HG03108 (cell line): ENCODE results near the gene ARL15.
A peak's percentile ranks its signal among the peaks of the same experiment; 100 is the strongest.
"Not testable (repeated sequence)": the region's sequence is repeated elsewhere in the genome, so short reads cannot be mapped to it uniquely, and the experiment has no call there.

ENCODE experiments used
- ATAC-seq: cut with Tn5 transposase; IDR thresholded peaks from one replicate; pipeline ENCODE4 v1.9.1; 2021; ENCODE audit warnings: moderate library complexity; ENCODE audit not compliant: unreplicated experiment

ARL15 gene

DNA sequence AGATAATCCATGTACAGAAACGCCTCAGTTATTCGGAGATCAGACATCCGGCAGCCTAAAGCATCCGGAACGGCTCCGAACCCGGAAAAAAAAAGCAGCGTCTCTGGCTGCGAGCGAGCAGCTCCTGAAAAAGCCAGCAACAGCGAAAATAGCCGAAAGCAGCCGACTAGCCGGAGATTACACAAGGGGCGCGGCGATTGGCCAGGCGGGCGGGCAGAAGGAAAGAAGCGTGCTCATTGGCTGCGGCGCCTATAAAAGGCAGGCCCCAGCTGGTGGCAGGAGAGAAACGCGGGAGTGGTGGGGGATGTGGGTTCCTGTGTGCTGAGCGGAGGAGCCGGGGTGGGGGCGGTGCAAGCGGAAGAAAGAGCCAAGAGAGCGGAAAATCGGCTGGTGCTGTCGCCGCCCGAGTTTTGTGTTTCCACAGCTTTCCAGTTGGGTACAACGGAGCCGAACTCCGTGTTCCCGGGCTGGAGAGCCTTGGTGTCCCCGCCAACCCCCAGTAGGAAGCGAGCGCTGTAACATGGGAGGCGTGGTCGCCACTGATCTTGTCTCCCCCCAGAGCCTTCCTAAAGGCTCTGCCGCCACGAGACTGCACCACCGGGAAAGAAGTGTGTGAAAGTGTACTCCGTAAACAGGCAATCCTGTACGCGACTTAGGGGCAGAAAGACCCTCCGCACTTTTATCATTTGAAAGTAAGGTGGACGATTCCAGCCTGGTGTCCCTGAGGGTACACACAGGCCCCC is at the start of gene ARL15:
Gene ARL15 (minus strand): TSS at position 141 of the 743 bp plus-strand sequence.
- ATAC-seq: peak; percentile 97

DNA sequence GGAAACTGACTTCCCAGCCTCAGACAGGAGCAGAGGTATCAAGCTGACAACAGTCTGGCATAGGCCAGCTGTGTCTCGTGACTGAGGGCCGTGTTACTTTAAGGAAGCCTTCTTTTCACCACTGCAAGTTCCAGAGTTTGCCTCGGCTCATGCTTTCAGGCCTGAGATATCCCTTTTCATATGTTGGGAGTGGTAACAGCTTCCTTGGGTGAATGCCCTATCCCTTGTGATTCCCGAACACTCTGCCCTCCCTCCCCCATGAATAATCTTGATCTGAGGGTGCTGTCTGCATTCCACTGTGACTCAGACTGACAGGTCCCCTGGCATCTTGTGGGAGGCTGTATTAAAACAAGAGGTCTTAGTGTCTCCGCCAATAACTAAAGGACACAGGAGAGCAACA is 49.7 kb upstream of the ARL15 start:
- ATAC-seq: no peak

DNA sequence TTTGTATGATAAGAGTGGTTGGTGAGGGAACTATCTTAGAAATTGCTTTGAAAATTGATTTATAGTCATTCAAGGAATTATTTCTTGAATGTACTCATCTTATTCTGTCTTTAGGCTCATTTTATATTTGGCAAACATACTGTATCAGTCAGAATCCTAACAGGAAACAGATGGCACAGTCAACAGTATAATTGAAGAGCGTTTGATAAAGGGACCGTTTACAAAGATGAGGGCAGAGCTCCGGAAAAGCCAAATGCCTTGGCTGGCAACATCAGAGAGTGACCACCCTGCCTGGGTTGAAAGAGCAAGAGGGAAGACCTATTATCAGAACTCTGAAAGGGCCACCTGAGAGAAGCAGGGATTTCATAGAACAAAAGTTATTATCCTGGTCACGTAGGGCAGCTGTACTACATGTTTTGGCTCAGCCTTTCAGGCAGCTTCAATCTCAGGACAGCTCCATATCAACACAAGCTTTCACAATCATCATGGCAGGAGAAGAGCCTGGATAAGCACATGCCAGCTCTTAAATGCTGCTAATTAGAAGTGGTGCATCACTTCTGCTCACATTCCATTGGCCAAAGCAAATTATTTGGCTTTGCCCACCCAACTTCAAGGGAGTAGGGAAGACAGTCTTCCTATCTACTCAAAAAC is 47.2 kb upstream of the ARL15 start:
- ATAC-seq: no peak

DNA sequence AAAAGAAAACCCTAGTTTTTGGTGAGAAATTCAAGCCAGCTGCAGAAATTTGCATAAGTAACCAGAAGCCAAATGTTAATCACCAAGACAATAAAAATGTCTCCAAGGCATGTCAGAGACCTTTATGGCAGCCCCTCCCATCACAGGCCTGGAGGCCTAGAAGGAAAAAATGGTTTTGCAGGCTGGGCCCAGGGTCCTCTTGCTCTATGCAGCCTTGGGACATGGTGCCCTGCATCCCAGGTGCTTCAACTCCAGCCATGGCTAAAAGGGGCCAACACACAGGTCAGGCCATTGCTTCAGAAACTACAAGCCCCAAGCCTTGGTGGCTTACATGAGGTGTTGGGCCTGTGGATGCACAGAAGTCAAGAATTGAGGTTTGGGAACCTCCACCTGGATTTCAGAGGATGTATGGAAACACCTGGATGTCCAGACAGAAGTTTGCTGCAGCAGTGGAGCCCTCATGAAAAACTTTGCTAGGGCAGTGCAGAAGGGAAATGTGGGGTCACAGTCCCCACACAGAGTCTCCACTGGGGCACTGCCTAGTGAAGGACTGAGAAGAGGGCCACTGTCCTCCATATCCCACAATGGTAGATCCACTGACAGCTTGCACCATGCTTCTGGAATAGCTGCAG is 43.7 kb upstream of the ARL15 start:
- ATAC-seq: not testable (repeated sequence)

DNA sequence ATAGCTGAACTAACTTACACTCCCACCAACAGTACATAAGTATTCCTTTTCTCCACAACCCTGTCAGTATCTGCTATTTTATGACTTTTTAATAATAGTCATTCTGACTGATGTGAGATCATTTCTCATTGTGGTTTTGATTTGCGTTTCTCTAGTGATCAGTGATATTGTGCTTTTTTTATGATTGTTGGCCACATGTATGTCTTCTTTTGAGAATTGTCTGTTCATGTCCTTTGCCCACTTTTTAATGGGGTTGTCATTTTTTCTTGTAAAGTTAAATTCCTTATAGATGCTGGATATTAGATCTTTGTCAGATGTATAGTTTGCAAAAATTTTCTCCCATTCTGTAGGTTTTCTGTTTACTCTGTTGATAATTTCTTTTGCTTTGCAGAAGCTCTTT is 42.2 kb upstream of the ARL15 start:
- ATAC-seq: not testable (repeated sequence)

DNA sequence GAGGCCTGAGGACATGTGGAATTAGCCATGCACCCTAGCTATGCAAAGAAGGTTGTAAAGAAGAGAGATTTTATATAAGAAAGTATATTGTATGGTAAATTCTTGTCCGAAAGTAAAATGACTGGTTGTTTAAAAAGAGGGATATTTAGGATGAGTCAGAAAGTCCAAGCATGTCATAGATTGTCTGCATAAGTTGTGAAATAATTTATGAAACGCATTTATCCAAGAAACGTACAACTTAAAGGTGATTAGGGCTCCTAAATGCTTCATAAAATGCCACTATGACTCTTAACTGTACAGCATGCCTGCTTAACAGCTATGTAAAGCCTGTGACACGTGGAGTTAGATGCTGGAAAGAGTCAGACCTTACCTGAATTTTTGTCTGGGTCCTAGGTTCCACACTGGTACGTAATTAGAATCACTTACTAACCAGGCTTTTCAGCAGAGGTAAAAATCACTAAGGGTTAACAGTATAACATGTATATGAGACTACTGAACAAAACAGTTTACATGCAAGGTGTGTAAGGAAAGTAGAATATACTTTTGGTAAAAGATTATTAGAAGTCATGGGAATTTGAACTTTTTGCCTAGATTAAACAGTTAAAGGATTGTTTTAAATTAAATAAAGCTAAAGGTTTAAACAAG is 37.0 kb upstream of the ARL15 start:
- ATAC-seq: no peak

DNA sequence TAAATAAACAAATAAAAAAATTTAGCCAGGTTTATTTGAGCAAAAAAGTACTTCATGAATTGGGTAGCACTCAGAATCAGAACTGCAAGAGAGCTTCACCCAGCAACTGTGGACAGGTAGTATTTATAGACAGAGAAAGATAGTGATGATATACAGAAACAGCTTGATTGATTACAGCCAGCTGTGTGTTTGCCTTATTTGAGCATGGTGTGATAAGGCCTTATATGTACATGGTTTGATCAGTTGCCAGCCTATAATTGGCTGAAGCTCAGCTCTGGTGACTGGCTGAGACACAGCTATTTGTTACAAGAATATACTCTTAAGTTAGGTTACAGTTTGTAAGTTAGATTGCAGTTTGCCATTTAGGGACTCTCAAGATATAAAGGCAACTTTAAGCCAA is 34.3 kb upstream of the ARL15 start:
- ATAC-seq: no peak

DNA sequence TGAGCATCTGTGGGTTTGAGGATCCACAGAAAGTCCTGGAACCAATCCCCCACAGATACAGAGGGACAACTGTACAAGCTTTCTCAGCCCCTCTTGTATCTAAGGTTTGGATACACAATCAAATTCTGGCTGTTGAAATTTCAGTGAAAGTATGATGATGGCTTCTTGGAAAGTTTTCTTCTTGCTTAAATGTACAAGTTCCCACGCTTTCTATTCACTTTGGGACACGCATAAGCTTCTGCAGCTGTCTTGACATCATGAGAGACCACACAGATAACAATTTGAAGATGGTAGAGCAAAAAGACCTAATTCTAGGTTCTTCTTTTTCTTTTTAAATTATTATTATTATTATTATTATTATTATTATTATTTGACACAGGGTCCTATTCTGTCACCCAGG is 31.6 kb upstream of the ARL15 start:
- no peak for ATAC-seq

DNA sequence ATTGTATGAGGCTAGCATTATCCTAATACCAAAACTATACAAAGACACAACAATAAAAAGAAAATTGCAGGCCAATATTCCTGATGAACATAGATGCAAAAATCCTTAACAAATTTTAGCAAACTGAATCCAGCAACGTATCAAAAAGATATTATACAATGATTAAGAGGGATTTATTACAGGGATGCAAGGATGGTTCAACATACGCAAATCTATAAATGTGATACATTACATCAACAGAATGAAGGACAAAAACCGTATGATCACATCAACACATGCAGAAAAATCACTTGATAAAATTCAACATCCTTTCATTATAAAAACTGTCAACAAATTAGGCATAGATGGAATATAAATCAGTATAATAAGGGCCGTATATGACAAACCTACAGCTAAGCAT is 27.1 kb upstream of the ARL15 start:
- no peak for ATAC-seq

DNA sequence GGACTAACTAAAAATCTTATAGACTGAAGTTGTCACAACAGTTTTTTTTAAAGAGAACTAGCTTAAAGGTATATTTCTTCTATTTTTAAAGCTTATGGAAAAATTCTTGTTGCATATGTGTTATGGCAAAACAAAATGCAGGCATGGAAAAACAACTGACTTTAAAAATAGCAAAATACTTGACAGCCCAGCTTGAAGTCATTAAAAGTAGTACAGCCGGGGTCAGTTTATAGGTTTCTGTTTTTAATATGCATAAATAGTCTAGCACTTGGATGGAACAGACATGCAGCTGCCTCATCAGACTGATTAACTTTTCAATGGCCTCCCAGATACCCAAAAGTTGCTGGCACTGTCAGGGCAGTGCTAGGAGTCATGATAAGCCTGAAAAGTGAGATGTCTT is 22.3 kb upstream of the ARL15 start:
- ATAC-seq: no peak

DNA sequence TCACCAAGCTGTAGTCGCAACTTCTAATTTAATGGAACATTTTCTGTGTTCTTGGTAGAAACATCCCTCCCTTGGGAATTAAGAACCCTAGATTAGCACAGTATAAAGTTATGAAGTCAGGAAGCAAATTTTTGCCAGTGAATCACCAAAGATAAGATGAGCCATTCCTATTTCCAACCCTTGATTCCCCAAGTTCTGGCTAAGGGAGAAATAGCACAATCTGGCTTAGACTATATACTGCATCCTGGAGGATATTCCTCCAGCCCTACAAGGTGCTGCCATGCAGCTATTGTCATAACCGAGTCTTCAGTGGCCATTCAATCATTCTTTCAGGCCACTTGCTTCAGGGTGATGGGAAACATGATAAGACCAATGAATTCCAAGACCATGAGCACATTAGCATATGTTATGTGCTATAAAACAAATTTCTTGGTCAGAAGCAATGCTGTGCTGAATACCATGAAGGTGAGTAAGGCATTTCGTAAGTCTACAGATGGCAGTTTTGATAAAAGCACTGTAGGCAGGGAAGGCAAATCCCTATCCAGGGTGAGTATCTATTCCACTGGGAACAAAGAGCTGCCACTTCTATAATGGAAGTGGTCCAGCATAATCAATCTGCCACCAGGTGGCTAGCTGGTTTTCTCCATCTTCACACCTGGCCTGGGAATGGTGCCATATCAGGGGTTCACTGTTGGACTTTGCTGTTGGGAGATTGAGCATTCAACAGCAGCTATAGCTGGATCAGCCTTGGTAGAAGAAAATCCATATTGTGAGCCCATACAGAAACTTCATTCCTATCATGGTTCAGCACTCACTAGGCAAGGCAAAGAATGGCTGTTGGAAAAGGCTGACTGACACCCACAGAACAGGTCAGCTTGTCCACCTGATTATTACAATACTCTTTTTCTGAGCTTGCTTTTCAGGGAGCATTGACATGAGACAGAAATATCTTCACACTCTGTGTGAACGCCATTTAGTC is 19.6 kb upstream of the ARL15 start:
- no peak for ATAC-seq

DNA sequence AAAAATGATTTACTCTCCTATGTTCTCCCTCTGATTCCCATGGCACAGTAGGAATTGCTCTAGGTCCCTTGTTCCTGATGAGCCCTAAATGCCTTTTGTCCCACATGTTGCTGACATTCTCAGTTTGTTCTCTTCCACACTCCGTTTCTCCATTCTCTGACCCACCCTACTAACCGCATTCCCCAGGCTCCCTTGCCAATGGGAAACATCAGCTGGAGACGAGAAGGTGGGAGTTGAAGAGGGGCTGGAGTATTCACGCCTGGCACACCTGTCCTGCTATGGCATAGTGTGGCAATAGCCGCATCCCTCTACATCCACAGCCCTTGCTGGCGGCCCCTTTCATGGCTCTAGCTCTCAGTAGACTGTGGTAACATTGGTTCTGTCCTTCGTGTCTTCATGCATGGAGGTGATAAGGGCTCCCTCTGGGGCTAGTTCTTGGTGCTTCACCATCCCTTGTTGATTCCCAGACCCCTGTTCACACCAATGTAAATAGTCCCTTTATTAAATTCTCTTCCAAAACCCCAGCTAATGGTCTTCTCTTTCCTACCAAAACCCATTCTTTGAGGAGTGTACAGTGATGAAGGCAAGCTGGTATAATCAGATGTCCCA is 16.4 kb upstream of the ARL15 start:
- no peak for ATAC-seq

DNA sequence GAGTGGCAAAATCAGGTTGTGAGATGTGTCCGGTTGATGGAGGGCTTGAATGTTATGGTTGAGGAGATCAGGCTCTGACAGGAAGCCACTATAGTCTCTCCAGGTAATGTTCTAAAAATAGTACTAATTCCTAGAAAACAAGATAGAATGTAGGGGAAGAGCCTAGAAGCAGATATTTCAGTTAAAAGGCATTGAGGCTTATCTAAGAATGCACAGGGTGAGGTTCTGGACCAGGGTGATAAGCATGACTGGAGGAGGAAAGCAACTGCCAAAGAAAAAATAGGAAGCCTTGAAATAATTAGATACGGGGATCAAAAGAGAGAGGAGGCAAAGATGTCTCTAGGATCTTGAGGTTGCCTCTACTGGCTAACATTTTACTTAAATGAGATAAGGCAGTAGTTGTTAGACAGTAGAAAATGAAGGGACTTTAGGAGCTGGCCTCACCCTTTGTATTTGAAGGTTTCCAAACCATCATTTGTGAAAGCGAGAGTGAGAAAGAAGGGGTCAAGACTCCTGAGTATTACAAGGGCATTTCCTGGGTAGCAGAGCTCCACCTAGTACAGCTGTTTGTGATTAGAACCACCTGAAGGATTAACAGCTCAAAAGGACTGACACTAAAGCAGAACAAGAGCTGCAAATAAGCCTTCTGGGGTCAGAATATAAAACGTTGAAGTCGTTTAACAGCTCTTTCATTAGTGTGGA is 15.4 kb upstream of the ARL15 start:
- no peak for ATAC-seq

DNA sequence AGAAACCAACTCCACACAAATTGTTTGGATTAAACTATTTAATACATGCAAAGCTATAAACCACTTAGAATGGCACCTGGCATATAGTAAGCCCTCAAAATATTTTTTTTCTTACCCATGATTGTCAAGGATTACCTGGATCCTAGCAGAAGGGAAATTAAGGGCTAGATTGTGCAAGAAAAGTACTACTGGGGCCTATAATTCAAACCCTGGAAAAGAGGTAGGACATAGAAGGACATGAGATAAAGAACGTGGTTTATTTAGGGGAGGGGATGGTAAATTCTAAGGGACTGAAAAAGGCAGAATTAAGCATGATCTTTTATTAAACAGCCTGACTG is 14.9 kb upstream of the ARL15 start:
- no peak for ATAC-seq

DNA sequence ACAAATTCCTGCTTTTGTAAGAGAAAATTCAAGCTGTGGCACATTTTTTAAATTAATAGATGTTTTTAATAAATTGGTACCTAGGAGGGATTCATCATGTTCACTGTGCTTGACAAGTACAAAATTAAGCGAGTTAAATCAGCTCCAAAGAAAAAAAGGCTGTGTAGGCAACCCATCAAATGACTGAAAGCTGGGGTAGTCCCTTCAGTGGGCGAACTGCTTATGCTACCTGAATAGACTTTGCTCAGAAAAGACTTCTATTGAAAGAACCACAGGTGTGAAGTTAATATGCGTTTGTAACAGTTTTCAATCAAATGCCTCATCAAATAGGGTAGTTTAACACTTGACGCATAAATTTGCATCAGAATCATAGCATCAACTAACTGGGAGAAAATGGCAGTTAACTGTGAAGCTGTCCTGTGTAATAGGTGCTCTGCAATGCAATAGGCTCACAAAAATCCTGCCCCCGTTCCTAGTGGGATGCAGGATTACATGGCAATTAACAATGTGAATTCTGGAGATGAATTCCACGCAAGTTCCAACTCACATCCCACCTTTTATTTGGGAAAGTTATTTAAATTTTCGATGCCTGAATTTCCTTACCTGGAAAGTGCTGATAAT is 14.4 kb upstream of the ARL15 start:
- no peak for ATAC-seq

DNA sequence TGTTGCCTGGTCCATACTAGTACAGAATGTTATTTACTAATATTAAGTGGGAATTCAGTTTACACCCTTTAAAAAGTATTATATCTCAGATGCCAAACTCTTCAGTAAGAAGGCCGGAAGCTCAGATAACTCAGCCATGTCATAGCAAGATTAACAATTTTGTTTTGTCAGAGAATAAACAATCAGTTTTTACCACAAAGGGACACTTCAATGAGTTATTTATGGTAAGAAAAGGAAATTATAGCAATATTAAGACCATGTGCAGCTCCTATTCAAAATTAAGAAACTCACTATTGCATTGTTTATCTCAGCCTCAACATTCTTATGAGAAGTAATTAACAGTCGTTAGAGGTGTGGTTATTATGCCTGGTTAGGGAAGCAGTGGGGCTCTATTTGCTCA is 13.1 kb upstream of the ARL15 start:
- no peak for ATAC-seq

DNA sequence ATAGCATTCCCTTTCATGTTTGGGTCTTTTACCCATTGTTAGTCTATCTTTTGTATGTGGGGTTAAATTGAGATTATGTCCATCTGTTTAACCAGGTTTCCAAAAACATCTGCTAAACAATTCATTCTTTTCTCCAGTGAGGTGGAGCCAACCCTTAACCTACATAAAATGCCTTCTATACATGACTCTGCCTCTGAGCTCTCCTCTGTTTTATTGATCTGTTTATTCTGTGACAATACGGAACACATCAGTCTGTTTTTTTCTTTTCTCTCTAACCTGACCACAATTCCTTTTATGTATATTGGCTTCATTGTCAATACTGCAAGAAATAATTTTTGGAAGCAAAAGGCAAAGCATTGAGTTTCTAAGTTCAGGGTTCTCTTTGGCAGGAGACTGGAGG is 9.9 kb upstream of the ARL15 start:
- ATAC-seq: no peak

DNA sequence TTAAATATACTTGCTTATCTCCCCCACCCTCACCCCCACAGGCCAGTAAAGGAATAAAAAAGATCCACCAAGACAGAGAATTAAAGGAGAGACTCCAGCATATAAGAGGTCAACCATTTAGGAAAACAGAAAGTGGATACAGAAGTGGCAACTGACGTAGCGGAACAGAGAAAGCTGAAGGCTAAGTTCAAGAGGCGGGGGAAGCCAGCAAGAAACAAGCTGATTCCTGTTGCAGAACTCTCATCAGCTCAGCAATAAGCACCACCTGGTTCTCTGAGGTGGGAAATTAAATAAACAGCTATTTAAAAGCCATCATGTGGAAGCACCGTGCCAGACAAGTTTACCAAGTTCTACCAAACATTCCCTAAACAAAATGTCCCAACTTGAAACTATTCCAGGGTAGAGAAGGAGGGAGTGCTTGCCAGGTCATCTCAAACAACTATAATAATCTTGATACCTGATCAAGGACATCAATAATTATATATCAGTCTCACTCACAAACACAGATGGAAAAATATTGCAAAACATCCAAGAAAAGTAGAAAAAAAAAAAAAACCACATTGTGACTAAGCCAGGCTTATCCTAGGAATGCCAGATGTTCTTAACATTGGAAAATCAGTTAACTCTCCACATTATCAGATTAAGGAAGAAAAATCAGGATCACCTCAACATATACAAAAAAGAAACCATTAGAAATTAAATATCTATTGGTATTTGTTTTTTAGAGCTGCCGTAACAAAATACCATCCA is 7.3 kb upstream of the ARL15 start:
- ATAC-seq: no peak
